OCI-M1 (cell line): Measurements from ENCODE around the gene STX5.
"Not testable (repeated sequence)": the region's sequence is repeated elsewhere in the genome, so short reads cannot be mapped to it uniquely, and the experiment has no call there.

Experiments used
- DNase-seq: peaks from one replicate; lab custom pipeline; 2025; lab: John Stamatoyannopoulos, UW

Gene STX5

GRCh38 chr11:62854013-62854824, 22.4 kb upstream of the STX5 start:
- DNase-seq, result peak; percentile 41

DNA sequence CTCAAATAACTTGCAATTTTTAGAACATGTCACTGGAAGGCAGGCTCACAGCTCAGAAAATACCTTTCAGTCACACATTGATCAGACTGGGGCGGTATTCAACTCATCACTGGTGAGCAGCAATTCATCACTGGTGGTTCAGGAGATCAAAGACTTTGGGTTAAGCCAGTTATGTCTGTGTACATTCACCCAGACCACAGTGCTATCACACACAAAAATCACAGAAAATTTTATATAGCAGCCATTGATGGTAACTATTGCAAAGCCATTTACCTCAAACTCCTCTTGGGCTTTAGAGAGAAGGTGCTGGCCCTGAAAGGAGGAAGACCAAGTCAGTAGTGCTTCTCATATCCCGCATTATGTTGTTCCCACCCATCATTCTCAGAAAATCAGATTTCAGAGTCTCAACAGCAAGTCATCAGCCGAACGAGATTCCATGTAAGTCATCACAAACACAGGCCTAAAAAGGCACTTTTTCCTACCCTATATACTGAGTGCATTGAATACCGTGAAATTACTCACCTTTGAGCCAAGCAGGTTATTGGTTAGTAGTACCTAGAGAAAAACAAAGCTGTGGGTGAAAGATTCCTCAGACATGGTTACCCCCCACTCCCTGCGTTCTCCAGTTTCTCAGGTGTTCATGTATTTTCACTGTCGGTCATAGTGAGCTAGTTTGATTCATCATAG, 21.6 kb upstream of the STX5 start:
- DNase-seq, result no peak

GRCh38 chr11:62852523-62853188, 20.8 kb upstream of the STX5 start:
- no peak for DNase-seq

DNA sequence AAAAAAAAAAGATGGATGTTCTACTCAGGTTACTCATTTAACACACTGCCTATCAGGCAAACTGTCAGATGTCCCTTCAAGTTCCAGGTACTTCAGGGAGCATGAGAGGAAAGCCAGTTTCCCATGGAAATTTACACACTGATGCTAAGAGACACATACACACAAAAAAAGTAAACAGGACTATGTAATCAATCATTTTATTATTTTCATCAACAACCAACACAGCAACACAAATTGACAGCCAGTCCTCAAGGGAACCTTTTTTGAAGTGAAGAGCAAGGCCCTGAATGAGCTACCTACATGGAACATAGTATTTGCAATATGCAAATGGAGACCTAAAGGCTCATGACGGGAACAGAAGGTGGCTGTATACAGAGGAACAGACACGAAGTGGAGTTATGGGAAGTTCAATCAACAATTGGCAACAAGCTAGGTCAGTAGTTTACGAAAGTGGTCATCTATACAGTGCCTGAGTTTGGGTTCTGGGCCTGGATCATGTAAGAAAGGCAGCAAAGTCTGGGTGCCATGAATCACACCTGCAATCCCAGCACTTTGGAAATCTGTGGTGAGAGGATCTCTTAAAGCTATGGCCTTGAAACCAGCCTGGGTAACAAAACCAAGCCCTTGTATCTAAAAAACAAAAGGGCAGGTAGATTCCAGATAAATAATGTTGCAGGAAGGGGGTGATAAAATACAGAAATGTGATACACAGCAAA, 20.1 kb upstream of the STX5 start:
- DNase-seq, result peak; percentile 34

DNA sequence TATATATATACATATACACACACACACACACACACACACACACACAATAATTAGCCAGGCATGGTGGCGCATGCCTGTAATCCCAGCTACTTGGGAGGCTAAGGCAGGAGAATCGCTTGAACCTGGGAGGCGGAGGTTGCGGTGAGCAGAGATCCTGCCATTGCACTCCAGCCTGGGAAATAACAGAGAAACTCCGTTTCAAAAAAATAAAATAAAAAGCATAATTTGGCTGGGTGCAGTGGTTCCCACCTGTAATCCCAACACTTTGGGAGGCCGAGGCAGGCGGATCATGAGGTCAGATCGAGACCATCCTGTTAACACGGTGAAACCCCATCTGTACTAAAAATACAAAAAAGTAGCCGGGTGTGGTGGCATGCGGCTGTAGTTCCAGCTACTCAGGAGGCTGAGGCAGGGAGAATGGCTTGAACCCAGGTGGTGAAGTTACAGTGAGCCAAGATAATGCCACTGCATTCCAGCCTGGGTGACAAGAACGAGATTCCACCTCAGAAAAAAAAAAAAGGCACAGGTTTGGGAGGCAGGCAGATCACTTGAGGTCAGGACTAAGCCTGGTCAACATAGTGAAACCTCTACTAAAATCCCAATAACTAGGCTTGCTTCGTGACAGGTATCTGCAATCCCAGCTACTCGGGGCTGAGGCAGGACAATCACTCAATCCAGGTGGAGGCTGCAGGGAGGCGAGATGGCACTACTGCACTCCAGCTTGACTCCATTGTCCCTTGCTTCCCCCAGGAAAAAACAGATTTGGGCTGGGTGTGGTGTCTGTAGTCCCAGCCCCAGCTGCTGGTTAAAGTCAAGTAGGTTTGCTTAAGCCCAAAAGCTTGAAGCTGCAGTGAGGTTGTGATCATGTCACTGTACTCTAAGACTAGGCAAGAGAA, 19.3 kb upstream of the STX5 start:
- peak; percentile 71 for DNase-seq

GRCh38 chr11:62847767-62848314, 16.0 kb upstream of the STX5 start:
- no peak for DNase-seq

DNA sequence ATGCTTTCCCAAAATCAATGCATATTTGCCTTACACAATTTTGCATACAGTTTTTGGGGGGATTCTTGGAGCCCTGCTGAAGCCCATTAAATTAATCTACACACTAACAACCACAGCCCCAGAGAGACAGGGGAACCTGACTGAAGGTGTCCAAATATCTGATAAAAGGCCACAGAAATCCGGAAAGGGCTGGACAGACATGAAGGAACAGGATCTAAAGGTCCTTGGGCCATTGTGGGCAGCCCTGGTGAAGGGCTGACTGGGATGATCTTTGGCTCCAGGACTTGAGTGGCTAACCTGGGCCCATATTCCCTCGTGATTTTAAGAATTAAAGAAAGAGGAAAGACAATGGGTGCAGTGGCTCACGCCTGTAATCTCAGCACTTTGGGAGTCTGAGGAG, 14.3 kb upstream of the STX5 start:
- no peak for DNase-seq

DNA sequence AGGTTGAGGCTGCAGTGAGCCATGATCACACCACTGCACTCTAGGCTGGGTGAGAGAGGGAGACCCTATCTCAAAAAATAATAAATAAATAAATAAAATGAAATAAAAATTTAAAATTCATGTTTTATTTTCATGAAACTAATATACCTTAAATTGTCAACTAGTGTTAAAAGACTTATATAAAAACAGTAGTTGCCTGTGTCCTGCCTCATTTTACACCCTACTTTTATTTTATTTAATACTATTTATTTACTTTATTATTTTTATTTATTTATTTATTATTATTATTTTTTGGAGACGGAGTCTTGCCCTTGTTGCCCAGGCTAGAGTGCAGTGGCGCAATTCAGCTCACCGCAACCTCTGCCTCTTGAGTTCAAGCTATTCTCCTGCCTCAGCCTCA, 12.3 kb upstream of the STX5 start:
- DNase-seq, result no peak

DNA sequence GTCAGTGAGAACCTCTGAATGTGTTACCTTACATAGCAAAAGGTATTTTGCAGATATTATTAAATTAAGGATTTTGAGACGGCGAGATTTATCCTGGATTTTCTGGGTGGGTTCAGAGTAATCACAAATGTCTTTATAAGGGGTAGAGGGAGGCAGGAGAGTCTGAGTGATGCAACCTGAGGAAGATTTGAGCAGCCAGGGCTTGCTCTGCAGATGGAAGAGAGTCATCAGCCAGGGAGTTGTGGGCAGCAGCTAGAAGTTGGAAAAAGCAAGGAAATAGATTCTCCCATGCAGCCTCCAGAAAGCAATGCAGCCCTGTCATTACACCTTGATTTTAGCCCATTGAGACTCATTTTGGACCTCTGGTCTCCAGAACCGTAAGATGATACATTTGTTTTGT, 11.6 kb upstream of the STX5 start:
- DNase-seq, result peak; percentile 19

DNA sequence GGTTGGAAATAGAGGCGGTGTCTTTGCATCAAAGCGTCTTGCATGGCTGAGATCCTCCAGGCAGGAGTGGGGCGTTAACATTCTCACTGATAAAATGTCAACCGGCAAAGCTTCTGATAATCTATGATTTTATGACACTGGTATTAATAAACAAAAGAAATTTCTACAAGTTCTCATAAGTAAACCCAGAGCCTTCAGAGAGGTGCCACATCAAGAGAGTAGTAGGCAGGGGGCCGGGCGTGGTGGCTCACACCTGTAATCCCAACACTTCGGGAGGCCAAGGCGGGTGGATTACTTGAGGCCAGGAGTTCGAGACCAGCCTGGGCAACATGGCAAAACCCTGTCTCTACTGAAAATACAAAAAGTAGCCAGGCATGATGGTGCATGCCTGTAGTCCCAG, 11.0 kb upstream of the STX5 start:
- DNase-seq, result not testable (repeated sequence)

DNA sequence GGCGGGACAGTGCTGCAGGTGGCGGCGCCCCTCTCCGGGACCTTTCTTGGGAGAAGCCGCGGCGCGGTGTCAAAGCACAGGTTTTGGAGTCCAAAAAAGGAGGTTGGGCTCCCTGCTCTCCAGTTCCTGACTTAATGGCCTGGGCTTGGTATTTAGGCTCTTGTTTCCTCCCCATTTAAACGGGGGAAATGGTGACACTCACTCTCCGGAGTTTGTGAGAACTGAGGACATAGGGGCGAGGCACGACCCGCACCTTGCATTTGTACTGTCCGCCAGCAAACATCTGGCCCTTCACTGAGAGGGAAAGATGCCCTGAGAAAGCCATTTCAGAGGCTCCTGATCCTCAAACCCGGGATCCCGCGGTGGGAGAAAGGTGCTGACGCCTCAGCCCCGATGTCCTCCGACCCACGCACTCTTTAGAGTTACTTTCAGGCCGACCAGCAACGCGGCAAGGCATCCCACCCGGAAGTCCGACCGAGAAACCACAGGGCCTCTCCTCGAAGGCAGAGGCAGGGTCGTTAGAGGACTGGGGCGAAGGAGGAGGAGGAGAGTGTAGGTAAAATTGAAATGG, 10.4 kb upstream of the STX5 start:
- DNase-seq, result no peak

DNA sequence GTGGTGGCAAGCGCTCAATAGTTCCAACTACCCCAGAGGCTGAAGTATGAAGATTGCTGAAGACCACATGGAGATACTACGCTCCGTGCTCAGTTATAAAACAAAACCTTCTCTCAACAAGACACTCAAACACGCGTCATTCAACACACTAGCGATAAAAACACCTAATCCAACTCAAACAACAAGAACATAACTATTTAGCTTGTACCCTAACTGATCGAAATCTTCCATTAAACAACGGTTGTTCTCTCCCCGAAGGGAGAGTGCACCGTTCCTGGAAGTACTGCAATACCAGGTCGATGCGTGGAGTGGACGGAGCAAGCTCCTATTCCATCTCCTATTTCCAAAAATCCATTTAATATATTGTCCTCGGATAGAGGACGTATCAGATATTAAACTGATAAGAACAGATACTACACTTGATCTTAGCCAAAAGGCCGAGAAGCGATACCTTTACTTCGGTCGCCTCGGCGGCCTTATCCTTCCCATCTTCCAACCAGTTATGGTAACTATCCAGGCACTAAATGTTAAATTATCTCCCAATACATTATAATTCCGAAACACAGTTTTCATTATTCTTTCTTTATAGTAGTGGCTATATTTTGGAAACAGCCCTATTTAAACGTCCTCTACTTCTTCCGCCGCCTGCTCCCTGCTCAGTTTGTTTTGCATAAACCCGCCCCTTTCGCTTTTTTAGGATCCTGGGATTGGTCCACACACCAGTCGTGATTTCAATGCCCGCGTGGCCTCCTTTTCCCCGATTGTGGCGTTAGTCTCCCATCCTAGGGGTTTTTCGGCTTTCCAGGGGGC, 9.7 kb upstream of the STX5 start:
- peak; percentile 99 for DNase-seq

- peak; percentile 90 for DNase-seq
Measured at GRCh38 chr11:62840721-62841360, 9.0 kb upstream of the STX5 start.

GRCh38 chr11:62839050-62839945, 7.4 kb upstream of the STX5 start, which contains the start of gene WDR74:
Gene WDR74, minus strand, starts transcription at chr11:62839590. Its CDS starts 20 bp downstream, at chr11:62839570.
- peak; percentile 96 for DNase-seq

DNA sequence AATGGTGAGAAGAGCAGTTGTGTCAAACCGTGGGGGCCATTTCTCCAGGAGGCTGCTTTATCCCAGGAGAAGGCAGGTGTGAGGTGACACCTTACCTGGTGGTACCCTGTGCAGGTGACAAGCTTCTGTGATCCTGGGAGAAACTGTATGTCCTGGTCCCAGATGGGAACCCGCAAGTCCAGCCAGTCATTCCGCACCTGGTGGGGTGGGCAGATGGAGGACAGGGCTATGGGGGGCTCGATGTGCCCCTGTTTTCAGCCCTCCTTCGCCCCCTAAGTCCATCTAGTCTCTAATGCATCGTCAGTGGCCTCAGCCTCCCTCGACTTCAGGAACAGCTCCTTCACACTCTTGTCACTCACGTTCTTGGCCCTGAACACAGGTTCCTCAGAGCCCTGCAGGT, 3.5 kb upstream of the STX5 start:
- DNase-seq, result no peak

DNA sequence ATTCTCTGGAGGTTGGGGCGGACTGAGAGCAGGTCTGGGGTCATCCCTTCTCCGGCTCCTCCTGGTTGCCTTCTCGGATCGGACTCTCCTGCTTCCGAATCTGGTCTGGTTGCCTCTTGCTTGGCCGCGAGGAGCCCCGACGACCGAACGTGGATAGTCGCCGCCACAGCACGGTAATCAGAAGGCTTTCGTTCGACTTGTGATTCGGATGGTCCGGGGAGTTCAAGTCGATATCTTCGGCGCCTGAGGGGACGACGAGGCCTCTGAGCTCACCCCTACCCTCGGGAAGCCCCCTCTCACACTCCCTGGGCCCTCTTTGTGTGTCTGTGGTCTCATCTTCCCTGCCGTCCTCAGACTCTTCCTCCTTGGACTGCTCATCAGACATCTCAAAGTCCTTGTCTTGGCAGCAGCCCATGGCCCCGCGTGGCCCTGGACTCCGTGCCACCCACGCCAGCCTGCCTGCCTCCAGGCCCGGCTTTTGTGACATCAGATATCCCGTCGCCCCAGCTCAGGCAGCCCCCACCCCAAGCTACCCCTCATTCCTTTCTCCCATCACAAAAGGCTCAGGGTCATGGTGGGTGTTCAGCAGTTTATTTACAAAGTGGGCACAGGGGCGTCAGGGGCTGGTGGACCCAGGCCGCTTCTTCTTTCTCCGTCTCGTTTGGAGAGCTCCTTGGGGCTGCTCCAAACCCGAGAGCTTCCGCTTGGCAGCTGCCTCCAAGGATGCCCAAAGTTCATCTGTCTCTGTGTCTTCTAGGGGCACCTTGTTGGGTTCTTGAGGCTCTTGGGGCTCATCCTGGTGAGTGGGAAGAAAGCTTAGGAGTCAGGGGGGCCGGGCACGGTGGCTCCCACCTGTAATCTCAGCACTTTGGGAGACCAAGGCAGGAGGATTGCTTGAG, 734 bp upstream of the STX5 start, which contains the start of gene TEX54:
TSS of gene TEX54 (minus strand) at position 506 of the 899 bp plus-strand sequence.
- DNase-seq, result no peak
